NCI-H128 (cell line): Measurements from ENCODE around the gene MAGEC3.

ENCODE experiments used
- DNase-seq: peaks from one replicate; lab custom pipeline; 2025; ENCODE audit not compliant: unreplicated experiment; lab: John Stamatoyannopoulos, UW

Gene MAGEC3

DNA sequence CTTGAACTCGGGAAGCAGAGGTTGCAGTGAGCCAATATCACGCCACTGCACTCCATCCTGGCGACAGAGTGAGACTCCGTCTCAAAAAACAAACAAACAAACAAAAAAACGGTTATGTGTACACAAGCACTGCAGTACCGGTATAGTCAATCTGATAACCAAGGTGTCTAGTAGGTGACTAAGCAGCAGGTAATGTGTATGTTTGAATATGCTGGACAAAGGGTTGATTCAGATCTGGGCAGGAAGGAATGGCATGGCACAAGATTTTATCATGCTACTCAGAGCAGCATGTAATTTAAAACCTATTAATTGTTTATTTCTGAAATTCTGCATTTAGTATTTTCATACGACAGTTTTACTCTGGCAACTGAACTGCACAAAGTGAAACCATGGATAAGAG lies 107.3 kb downstream of the MAGEC3 start:
- no peak for DNase-seq

DNA sequence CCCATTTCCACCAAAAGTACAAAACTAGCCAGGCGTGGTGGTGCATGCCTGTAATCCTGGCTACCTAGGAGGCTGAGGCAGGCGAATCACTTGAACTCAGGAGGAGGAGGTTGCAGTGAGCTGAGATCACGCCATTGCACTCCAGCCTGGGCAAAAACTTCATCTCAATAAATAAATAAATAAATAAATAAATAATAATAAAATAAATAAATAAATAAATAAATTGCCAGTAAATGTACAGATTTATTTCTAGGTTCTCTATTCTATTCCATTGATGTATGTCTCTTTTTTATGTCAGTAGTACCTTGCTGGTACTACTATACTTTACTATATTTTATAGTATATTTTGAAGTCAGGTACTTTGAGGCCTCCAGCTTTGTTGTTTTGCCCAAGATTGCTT lies 109.2 kb downstream of the MAGEC3 start:
- DNase-seq, result no peak
